Measurements from ENCODE around the gene NFATC3.
A peak's percentile ranks its signal among the peaks of the same experiment; 100 is the strongest.

NFATC3 gene

GRCh38 chr16:68194251-68194650 is 109.1 kb downstream of the NFATC3 start:
- DNase-seq, result no peak

- DNase-seq, result no peak
These were observed 112.1 kb downstream of the NFATC3 start for GRCh38 chr16:68197250-68197649.

GRCh38 chr16:68200088-68200783 is 115.1 kb downstream of the NFATC3 start:
- DNase-seq, result no peak

GRCh38 chr16:68202091-68202519 is 116.9 kb downstream of the NFATC3 start:
- peak; percentile 3 for DNase-seq

- no peak for DNase-seq
These were observed 121.1 kb downstream of the NFATC3 start for GRCh38 chr16:68206245-68206644.

- DNase-seq, result no peak
These were observed 129.6 kb downstream of the NFATC3 start for GRCh38 chr16:68214726-68215125.

GRCh38 chr16:68215302-68215701 is 130.1 kb downstream of the NFATC3 start:
- no peak for DNase-seq

GRCh38 chr16:68216240-68216639 is 131.1 kb downstream of the NFATC3 start:
- no peak for DNase-seq

GRCh38 chr16:68217506-68217905 is 132.3 kb downstream of the NFATC3 start:
- no peak for DNase-seq

- no peak for DNase-seq
These were observed 134.7 kb downstream of the NFATC3 start for GRCh38 chr16:68219725-68220351.

- no peak for DNase-seq
These were observed 137.9 kb downstream of the NFATC3 start for GRCh38 chr16:68223072-68223471.

- DNase-seq, result no peak
These were observed 140.9 kb downstream of the NFATC3 start for GRCh38 chr16:68226116-68226515.

- DNase-seq, result no peak
These were observed 142.1 kb downstream of the NFATC3 start for GRCh38 chr16:68227183-68227793.

GRCh38 chr16:68227850-68228553 is 142.8 kb downstream of the NFATC3 start:
- DNase-seq, result no peak

- DNase-seq, result no peak
These were observed 143.5 kb downstream of the NFATC3 start for GRCh38 chr16:68228652-68229051.

GRCh38 chr16:68229431-68230175 is 144.4 kb downstream of the NFATC3 start:
- peak; percentile 67 for DNase-seq

GRCh38 chr16:68230176-68230571 is 145.0 kb downstream of the NFATC3 start:
- DNase-seq, result no peak

- no peak for DNase-seq
These were observed 145.8 kb downstream of the NFATC3 start for GRCh38 chr16:68230956-68231355.

GRCh38 chr16:68231384-68232136 is 146.4 kb downstream of the NFATC3 start:
- no peak for DNase-seq

- no peak for DNase-seq
These were observed 147.2 kb downstream of the NFATC3 start for GRCh38 chr16:68232335-68232734.

GRCh38 chr16:68233085-68233834 is 148.1 kb downstream of the NFATC3 start:
- no peak for DNase-seq

All from NCI-H1694 (cell line).